ENCODE results near the gene STOML3.
A peak's percentile ranks its signal among the peaks of the same experiment; 100 is the strongest.
"Not testable (repeated sequence)": the region's sequence is repeated elsewhere in the genome, so short reads cannot be mapped to it uniquely, and the experiment has no call there.

The STOML3 gene, protein sequence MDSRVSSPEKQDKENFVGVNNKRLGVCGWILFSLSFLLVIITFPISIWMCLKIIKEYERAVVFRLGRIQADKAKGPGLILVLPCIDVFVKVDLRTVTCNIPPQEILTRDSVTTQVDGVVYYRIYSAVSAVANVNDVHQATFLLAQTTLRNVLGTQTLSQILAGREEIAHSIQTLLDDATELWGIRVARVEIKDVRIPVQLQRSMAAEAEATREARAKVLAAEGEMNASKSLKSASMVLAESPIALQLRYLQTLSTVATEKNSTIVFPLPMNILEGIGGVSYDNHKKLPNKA

GRCh38 chr13:38990693-38991092 is at the start of gene STOML3:
TSS of gene STOML3 (minus strand) at chr13:38990831. CDS start at chr13:38990721, 110 bp downstream.
- no peak for DNase-seq

DNA sequence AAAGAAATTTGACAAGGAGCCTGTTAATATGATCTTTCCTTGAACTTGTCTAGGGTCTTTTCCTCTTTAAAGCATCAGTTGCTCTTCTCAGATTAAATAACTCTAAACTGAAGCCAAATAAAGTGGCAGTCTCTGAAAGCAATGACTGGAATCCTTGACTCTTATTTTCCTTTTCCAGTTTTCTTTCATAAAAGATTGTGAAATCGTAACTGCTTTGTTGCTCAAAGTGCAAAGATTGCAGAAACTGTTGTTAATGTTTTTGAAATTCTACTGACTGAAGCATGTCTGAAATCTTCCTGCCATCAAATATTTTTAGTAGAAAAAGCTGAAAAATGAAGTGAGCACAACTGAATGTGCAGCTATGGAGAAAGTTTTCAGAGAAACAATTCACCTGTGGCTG is 49.6 kb upstream of the STOML3 start:
- no peak for DNase-seq

GRCh38 chr13:39039041-39039440 is 48.4 kb upstream of the STOML3 start:
- no peak for DNase-seq

DNA sequence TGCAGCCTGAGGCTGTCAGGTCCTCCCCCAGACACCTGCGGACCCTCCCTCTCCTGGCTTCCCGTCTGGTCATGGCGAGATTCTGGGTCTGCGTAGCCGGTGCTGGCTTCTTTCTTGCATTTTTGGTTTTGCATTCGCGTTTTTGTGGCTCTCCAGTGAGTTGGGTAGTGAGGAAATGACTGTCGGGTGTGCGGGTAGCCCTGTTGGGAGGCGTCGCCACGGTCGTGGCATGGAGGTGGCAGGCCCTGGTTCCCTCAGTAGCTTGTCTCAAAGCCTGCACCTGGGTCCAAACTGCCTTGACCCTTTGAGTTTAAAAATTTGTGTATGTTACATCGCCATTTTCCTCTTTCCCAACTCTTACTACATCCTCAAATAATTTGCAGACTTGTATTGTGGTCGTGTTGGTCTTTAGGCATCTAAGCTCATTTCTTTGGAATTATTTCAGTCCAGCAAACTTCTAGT is 48.0 kb upstream of the STOML3 start:
- DNase-seq, result no peak

DNA sequence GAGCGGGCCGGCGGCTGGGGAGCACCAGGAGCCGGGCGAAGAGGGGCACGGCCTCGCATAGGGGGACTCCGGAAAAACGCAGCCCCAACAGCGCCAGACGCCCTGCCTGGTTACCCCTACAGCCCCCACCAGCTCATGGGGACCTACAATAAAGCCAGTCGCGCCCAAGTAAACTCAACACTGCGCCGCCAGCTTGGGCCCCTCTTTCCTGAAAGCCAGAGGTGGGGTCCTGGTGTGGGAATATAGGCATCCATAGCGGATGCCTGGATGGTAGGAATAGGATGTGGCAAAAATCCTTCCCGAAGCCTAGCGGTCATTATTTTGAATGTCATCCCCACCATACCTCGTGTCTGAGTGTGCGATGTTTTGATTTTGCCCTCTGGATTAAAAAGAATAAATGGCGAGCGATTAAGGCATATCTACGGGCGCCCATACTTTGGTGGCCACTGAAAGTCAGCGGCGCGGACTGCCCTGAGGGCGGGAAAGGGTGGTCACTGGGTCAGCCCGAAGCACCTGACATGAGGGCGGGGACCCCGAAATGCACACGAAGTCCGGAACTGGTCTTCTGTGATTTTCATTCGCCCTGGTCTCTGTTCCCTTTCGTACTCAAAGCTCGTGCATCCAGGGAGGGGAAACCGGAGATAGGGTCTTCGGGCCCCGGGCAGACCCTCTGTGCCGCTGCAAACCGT is 47.4 kb upstream of the STOML3 start, which contains the start of the genes NHLRC3 and PROSER1:
NHLRC3 (plus strand) TSS at position 577 of the 689 bp plus-strand sequence. CDS start 184 bp downstream, outside the sequence.
PROSER1 (minus strand) TSS at position 210 of the 689 bp plus-strand sequence. CDS start 847 bp downstream, outside the sequence.
- peak; percentile 30 for DNase-seq

DNA sequence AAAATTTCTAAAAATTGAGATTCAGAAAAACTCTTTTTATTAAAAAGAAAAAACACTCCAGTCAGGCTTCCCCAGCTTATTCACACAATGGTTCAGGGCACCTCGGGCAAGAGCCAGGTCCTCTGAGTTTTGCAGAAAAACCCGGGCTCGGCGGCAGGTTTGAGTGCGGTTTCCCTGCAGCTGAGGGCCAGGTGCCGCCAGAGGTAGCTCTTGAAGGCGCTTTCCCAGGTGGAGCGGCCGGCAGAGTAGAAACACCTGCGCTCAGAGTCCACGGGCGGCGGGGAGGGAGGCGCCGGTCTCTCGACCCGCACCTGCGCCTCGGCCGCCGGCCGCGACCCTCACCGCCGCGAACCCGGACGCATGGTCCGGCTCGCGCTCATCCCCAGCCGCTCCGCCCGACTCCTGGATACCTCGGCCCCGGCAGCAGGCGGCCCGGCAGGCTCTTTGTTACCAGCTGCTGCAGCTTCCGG is 46.8 kb upstream of the STOML3 start:
- DNase-seq, result peak; percentile 11

- no peak for DNase-seq
These were observed 45.6 kb upstream of the STOML3 start for GRCh38 chr13:39036212-39036611.

DNA sequence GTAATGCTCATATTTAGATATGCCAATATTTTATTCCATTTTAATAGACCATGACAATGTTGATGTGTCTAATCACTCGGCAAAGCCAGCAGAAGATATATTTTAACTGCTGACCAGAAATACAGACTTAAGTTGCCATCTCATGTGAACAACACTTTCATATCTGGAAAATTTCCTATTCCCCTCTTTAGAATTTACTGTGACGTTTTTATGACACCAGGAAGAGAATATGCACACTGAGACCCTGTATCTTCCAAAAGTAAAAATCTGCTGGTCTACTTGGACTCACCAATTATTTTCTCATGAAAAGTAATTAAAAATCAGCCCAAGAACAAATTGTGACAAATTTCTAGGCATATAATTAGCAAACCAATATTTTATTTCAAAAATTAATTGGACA is 45.2 kb upstream of the STOML3 start:
- no peak for DNase-seq

DNA sequence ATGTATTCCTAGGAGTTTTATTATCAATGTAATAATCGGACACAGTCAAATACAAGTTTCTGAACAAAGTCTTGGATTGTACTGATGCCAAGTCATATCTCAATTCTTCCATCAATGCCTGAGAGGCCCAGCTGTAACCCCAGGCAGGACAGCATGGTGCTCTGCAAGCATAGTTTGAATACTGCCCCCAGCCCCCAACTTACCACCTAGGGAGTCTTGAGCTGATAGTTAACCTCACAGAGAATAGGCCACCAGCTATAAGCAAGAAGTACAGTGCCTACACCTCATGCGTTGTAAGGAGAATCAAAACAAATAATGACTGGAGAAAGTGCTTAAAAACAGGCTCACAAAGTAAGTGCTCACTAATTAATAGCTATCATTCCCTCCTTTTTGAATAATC is 44.6 kb upstream of the STOML3 start:
- no peak for DNase-seq

GRCh38 chr13:39034085-39034484 is 43.5 kb upstream of the STOML3 start:
- DNase-seq, result no peak

- DNase-seq, result no peak
These were observed 41.5 kb upstream of the STOML3 start for GRCh38 chr13:39032150-39032549.

GRCh38 chr13:39025433-39025839 is 34.8 kb upstream of the STOML3 start:
- no peak for DNase-seq

DNA sequence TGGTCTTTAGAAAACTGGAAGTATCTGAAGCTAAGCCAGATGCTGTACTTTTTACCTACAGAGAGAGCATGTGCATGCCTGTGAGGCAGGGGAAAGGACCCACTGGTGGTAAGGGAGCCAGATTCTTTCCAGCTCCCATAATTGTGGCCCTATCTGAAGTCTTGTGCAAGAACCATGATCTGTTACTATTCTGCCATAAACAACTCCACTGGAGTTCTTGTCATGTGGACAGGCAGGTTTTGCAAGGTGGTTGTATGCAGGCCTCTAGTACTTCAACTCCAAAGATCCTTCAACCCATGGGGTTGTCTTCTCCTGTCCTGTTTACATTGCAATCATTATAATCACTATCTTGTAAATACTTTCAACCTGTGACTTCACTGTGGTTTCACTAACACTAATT is 33.1 kb upstream of the STOML3 start:
- DNase-seq, result no peak

DNA sequence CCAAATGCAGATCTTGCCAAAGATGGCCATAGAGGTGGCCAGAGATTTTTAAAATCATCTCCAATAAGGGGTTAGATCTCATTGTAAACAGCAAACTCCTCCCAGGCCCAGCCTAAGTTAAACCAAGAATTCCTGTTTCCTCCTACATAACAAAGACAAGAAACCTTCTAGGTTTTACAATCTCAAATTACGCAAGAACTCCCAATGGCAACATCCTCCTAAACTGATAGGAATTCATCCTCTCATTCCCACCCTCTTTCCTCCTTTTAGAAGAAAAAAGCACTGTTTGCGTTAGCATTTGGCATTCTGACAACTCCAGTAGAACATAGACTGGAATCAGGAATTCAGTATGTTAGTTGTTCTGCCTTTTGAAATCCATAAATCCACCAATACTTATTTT is 32.7 kb upstream of the STOML3 start:
- no peak for DNase-seq

DNA sequence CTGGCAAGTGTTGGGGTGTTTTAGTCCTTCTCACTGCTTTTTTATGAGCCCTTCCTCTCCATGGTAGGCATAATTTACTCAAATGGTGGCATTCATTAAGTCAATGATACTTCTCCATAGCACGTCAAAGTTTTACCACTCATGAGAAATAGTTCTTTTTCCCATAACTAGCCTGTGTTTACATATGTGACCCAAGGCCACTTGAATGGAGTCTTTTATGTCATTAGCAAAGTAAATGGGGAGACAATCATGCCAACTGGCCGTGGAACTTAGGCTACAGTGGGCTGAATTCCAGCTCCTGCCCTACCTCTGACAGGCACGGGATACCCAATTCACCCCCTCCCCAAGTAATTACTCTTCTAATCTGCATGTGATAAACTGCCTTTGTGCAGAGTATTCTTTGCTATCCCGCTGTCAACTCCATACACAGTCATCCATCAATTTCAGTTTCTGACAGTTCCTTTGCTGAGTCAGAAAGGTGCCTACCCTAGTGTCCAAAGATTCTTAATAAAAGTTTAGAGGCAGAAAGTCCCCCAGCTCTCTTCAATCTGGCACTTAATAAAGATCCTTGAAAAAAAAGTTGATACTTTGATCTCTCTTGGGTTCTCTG is 30.3 kb upstream of the STOML3 start:
- no peak for DNase-seq

DNA sequence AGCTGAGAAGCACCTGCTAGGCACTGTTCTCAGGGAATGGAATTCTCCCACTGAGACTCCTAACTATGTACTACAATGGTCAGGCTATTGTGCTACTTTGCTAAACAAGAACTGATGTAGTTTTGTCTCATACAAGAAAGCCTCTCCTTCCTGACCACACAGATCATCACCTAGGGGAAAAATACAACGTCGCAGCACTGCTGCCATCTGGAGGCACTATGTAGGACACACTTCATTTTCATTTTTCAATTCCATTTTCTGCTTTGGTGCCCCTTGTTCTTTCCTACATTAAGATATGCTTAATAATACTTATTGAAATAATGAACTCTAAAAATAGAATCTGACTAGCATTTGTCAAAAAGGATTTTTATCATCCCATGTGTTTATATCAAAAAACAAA is 26.2 kb upstream of the STOML3 start:
- no peak for DNase-seq

DNA sequence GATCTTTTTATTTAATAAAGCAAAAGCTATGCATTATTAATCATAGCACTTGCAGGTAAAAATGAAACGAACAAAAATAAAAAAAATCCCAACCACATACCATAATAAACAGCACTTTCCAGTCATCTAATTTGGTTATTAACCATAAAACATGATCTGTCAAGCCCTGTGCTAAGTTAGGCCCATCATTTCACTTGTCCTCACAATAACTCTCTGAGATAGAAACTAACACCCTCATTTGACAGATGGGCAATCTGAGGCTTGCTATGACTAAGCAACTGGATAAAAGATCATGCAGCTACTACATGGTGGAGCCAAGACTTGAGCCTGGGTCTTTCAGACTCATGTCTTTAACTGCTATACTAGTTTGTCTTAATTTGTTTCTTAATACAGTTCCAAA is 25.5 kb upstream of the STOML3 start:
- DNase-seq, result no peak

- DNase-seq, result no peak
These were observed 22.8 kb upstream of the STOML3 start for GRCh38 chr13:39013462-39013861.

DNA sequence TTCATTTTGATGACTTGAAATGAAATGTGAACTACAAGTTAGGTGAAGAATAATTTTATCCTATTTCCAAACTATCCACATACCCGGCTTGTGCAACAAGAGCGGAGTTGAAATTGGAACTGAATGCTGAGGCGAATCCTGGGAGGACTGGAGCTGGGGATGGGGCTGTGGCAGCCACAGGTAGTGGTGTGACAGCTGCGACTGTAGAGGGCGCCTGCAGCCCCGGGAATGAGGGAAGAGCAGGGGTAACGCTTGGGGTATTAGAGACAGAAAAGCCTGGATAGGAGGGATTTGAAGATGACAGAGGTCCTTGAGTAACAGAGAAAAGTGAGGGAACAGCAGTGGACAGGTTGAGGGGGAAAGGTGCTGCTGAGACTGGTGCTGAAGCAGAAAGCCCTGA is 22.0 kb upstream of the STOML3 start:
- no peak for DNase-seq

DNA sequence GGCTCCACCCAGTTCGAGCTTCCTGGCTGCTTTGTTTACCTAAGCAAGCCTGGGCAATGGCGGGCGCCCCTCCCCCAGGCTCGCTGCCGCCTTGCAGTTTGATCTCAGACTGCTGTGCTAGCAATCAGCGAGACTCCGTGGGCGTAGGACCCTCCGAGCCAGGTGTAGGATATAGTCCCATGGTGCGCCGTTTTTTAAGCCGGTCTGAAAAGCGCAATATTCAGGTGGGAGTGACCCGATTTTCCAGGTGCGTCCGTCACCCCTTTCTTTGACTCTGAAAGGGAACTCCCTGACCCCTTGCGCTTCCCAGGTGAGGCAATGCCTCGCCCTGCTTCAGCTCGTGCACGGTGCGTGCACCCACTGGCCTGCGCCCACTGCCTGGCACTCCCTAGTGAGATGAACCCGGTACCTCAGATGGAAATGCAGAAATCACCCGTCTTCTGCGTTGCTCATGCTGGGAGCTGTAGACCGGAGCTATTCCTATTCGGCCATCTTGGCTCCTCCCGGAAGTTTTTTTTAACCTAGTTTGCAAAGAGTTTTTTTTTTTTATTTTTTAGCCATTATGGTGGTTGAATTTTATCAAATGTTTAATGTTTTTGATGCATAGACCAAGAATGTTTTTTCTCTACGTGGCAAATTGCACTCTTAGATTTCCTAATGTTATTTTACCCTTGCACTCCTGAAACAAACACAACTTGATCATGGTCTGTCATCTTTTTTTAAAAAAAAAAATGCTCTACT is 15.9 kb upstream of the STOML3 start:
- DNase-seq, result not testable (repeated sequence)

GRCh38 chr13:38998739-38999138 is 8.1 kb upstream of the STOML3 start:
- no peak for DNase-seq

DNA sequence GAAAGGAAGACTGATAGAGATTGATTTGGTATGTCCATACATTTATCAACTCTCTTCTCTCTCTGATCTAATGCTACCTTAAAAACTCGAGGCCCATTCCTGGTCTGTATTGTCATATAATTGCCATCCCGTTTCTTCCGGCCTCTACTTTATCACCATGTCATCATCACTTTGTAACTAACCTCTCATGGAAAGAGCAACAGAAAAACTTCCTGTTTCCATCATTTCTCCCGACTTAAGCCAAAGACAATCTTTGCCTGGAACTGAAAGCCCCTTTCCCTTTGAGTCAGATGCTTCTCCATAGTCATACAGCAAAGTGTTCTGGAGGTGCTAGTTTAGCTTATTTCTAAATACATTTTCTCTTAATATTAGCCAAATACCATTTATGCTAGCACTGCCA is 2.8 kb upstream of the STOML3 start:
- no peak for DNase-seq

DNA sequence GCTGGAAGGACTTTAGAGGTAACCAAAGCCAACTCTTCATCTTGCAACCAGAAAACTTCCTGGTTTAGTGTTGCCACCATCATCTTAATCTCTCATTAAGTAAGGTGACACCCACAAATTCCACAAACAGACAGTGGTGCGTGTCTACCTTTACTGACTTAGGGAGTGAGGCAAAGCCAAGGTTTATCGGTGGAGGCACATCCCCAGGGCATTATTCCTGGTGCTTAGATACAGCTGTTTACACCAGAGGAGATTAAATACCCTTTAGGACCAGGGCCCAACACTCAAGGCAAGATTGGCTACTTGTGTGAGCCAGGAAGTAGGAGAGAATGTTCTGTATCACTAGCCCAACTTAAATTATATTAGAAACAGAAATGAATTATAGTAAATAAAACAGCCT is 9.5 kb downstream of the STOML3 start:
- DNase-seq, result no peak
